ENCODE data around the gene INKA2.

- TF ChIP-seq POLR2A (IDR thresholded peaks at IDR 0.05; ENCODE audit: extremely low read depth, insufficient read length): no peak
- TF ChIP-seq CTCF (IDR thresholded peaks at IDR 0.05; ENCODE audit: low read depth, low read length): no peak
- no peak for TF ChIP-seq MYC (IDR thresholded peaks at IDR 0.05; ENCODE audit: low read depth, low read length)
- no peak for TF ChIP-seq MAX (IDR thresholded peaks at IDR 0.05; ENCODE audit: low read depth, low read length)
Observed at GRCh38 chr1:111707906-111708305, 31.3 kb downstream of the INKA2 start.
